H1 (cell line): ENCODE measurements around the gene MOCS3. TPM values are rescaled to one million over a fixed set of nuclear protein-coding genes. Genes with fewer than 3 reads are reported as not detected.

Source experiments
- CTCF ChIA-PET: fragments of 300-600 bp; sonication (Branson Sonifier 250); formaldehyde crosslinking; loops from one replicate; lab custom pipeline; 2021; ENCODE audit not compliant: partially characterized antibody; lab: Charles Lee
- POLR2A ChIA-PET: fragments of 300-600 bp; sonication (Branson Sonifier 250); formaldehyde crosslinking; loops from one replicate; lab custom pipeline; 2021; ENCODE audit warnings: inconsistent platforms; ENCODE audit not compliant: partially characterized antibody; lab: Charles Lee
- DNase-seq, 2 experiments: peaks; one replicate each; pipeline versions ENCODE4 v3.0.0 to v3.0.0-alpha.2; 2010 to 2022; ENCODE audit warnings: low spot score in 2 of 2, low read depth in 1 of 2, mixed read lengths in 1 of 2
- FAIRE-seq: peaks from 2 replicates; lab custom pipeline; 2011; peaks lifted over from hg19 to GRCh38; lab: Jason Lieb, UNC
- H2AFZ ChIP-seq: 2 replicates; pipeline ENCODE4 v1.8.1; 2012; ENCODE audit warnings: low read length, inconsistent platforms
- H2AK5ac ChIP-seq: 2 replicates; pipeline ENCODE4 v1.6.1; 2013; ENCODE audit warnings: low read depth, low read length
- H2BK120ac ChIP-seq: replicated peaks from 2 replicates; pipeline ENCODE3; 2013; ENCODE audit warnings: low read depth, low read length, inconsistent platforms
- H2BK12ac ChIP-seq: 2 replicates; pipeline ENCODE4 v1.6.1; 2013; ENCODE audit warnings: low read depth, low read length
- H2BK15ac ChIP-seq: 2 replicates; pipeline ENCODE4 v1.6.1; 2013; ENCODE audit warnings: low read length
- H2BK20ac ChIP-seq: 2 replicates; pipeline ENCODE4 v1.6.1; 2013; ENCODE audit warnings: low read length
- H2BK5ac ChIP-seq: 2 replicates; pipeline ENCODE4 v1.6.1; 2013; ENCODE audit warnings: low read depth, low read length
- H3K14ac ChIP-seq: 2 replicates; pipeline ENCODE4 v1.6.1; 2013; ENCODE audit warnings: inconsistent platforms; ENCODE audit not compliant: insufficient read length
- H3K18ac ChIP-seq: 2 replicates; pipeline ENCODE4 v1.6.1; 2013; ENCODE audit warnings: low read length; ENCODE audit errors: extremely low read depth
- H3K23ac ChIP-seq: 2 replicates; pipeline ENCODE4 v1.6.1; 2013; ENCODE audit warnings: inconsistent platforms; ENCODE audit not compliant: insufficient read length
- H3K23me2 ChIP-seq: 2 replicates; pipeline ENCODE4 v1.6.1; 2013; ENCODE audit warnings: low read depth, low read length
- H3K27ac ChIP-seq: 2 replicates; pipeline ENCODE4 v1.6.1; 2011; ENCODE audit warnings: low read depth, low read length, inconsistent platforms
- H3K27me3 ChIP-seq, 4 experiments: replicated peaks in 1 of 4; 1 replicate in 1 of 4; 2 replicates in 3 of 4; pipeline versions ENCODE4 v1.6.1 to v1.8.1; 2011 to 2013; ENCODE audit warnings: low read length in 3 of 4, mild to moderate bottlenecking in 3 of 4, inconsistent platforms in 2 of 4, mixed read lengths in 2 of 4, moderate library complexity in 1 of 4; ENCODE audit not compliant: control insufficient read depth in 3 of 4, insufficient read depth in 3 of 4; ENCODE audit errors: extremely low read depth in 1 of 4
- H3K36me3 ChIP-seq, 4 experiments: 2 replicates each; pipeline versions ENCODE4 v1.6.1 to v1.8.1; 2011 to 2013; ENCODE audit warnings: mild to moderate bottlenecking in 4 of 4, low read length in 3 of 4, moderate library complexity in 2 of 4, control low read depth in 1 of 4, inconsistent platforms in 1 of 4; ENCODE audit not compliant: insufficient read depth in 4 of 4, control insufficient read depth in 2 of 4
- H3K4ac ChIP-seq: replicated peaks from 2 replicates; pipeline ENCODE3; 2013; ENCODE audit warnings: low read length, low read depth, mixed read lengths, inconsistent platforms; ENCODE audit not compliant: insufficient read length
- H3K4me1 ChIP-seq, 4 experiments: replicated peaks in 1 of 4; 1 replicate in 1 of 4; 2 replicates in 3 of 4; pipeline versions ENCODE4 v1.6.1 to v1.8.1; 2011 to 2013; ENCODE audit warnings: low read length in 3 of 4, inconsistent platforms in 2 of 4, mixed read lengths in 1 of 4; ENCODE audit not compliant: insufficient read depth in 4 of 4, control insufficient read depth in 3 of 4
- H3K4me2 ChIP-seq, 2 experiments: 2 replicates each; pipeline versions ENCODE4 v1.6.1 to v1.8.1; 2011 to 2013; ENCODE audit warnings: low read depth in 2 of 2, low read length in 2 of 2, control low read depth in 1 of 2, inconsistent platforms in 1 of 2, mild to moderate bottlenecking in 1 of 2; ENCODE audit not compliant: insufficient read depth in 1 of 2
- H3K4me3 ChIP-seq, 4 experiments: fragments of 200-600, 300-600 bp in 1 of 4; sonication (generic), shearing (Covaris generic), sonication (Bioruptor Twin) in 1 of 4; 2 replicates each; pipeline versions ENCODE4 v1.5.1 to v1.8.1; 2011 to 2016; ENCODE audit warnings: low read length in 4 of 4, low read depth in 3 of 4, control low read depth in 2 of 4, inconsistent platforms in 2 of 4, mild to moderate bottlenecking in 2 of 4, mixed read lengths in 1 of 4, moderate library complexity in 1 of 4; ENCODE audit not compliant: insufficient read depth in 2 of 4; ENCODE audit errors: extremely low read depth in 1 of 4
- H3K56ac ChIP-seq: replicated peaks from 2 replicates; pipeline ENCODE3; 2013; ENCODE audit warnings: low read depth, mild to moderate bottlenecking, mixed read lengths, low read length, inconsistent platforms; ENCODE audit not compliant: insufficient read length
- H3K79me1 ChIP-seq: 2 replicates; pipeline ENCODE4 v1.6.1; 2013; ENCODE audit warnings: low read depth, low read length, control low read depth
- H3K79me2 ChIP-seq, 2 experiments: 2 replicates each; pipeline versions ENCODE4 v1.6.1 to v1.8.1; 2012 to 2013; ENCODE audit warnings: low read length in 2 of 2, mild to moderate bottlenecking in 2 of 2, inconsistent platforms in 1 of 2; ENCODE audit not compliant: insufficient read depth in 2 of 2, control insufficient read depth in 1 of 2
- H3K9ac ChIP-seq, 4 experiments: replicated peaks in 1 of 4; 1 replicate in 1 of 4; 2 replicates in 3 of 4; pipeline versions ENCODE4 v1.6.1 to v1.8.1; 2011 to 2013; ENCODE audit warnings: low read depth in 3 of 4, low read length in 3 of 4, control low read depth in 2 of 4, mild to moderate bottlenecking in 2 of 4, moderate library complexity in 2 of 4, inconsistent platforms in 1 of 4; ENCODE audit errors: extremely low read depth in 1 of 4
- H3K9me3 ChIP-seq, 2 experiments: 2 replicates each; pipeline versions ENCODE4 v1.6.1 to v1.8.1; 2012 to 2013; ENCODE audit warnings: mild to moderate bottlenecking in 2 of 2, moderate library complexity in 2 of 2, control low read depth in 1 of 2, inconsistent platforms in 1 of 2, low read depth in 1 of 2, low read length in 1 of 2, mixed read lengths in 1 of 2; ENCODE audit not compliant: insufficient read depth in 2 of 2
- H4K20me1 ChIP-seq, 2 experiments: replicated peaks in 1 of 2; 2 replicates each; pipeline versions ENCODE3 to v1.8.1; 2011 to 2013; ENCODE audit warnings: inconsistent platforms in 2 of 2, low read length in 2 of 2, mild to moderate bottlenecking in 1 of 2; ENCODE audit not compliant: insufficient read depth in 2 of 2, control insufficient read depth in 1 of 2
- H4K5ac ChIP-seq: 2 replicates; pipeline ENCODE4 v1.6.1; 2013; ENCODE audit warnings: low read length, low read depth, mixed read lengths, inconsistent platforms; ENCODE audit not compliant: insufficient read length
- H4K8ac ChIP-seq: 2 replicates; pipeline ENCODE4 v1.8.0; 2013; ENCODE audit warnings: mild to moderate bottlenecking, moderate library complexity, low read length, inconsistent platforms; ENCODE audit not compliant: insufficient read depth; ENCODE audit errors: extremely low read depth
- H4K91ac ChIP-seq: replicated peaks from 2 replicates; pipeline ENCODE3; 2013; ENCODE audit warnings: low read length, mixed read lengths, inconsistent platforms; ENCODE audit not compliant: insufficient read length
- BCL11A ChIP-seq, 2 experiments: IDR thresholded peaks; one replicate each; pipeline ENCODE4 v1.6.1; 2011; ENCODE audit warnings: low read depth in 2 of 2, low read length in 2 of 2, mild to moderate bottlenecking in 2 of 2
- BRCA1 ChIP-seq: IDR thresholded peaks from 2 replicates; pipeline ENCODE4 v1.6.1; 2012; ENCODE audit warnings: low read depth, low read length, improper control_type of control experiment
- CEBPB ChIP-seq: IDR thresholded peaks from 2 replicates; pipeline ENCODE4 v1.6.1; 2012; ENCODE audit warnings: low read depth, low read length
- CREB1 ChIP-seq: IDR thresholded peaks from 2 replicates; pipeline ENCODE4 v1.6.1; 2012; ENCODE audit warnings: inconsistent platforms
- EGR1 ChIP-seq: IDR thresholded peaks from 2 replicates; pipeline ENCODE4 v1.6.1; 2011; ENCODE audit warnings: low read depth, low read length, borderline replicate concordance
- KDM4A ChIP-seq: IDR thresholded peaks from one replicate; pipeline ENCODE4 v1.7.1; 2012; ENCODE audit warnings: low read depth, mild to moderate bottlenecking, moderate library complexity, low read length, inconsistent platforms; ENCODE audit not compliant: severe bottlenecking
- PHF8 ChIP-seq: fragments of 200-600 bp; sonication (generic); conservative IDR thresholded peaks from 2 replicates; pipeline ENCODE4 v1.7.1; 2012; ENCODE audit warnings: low read depth, mild to moderate bottlenecking, inconsistent platforms, low read length, moderate library complexity
- POLR2AphosphoS5 ChIP-seq: IDR thresholded peaks from 2 replicates; pipeline ENCODE4 v1.6.1; 2011; ENCODE audit warnings: low read depth, low read length
- POU5F1 ChIP-seq: IDR thresholded peaks from 2 replicates; pipeline ENCODE4 v1.6.1; 2011; ENCODE audit warnings: low read depth, mild to moderate bottlenecking, low read length, moderate library complexity
- RFX5 ChIP-seq: IDR thresholded peaks from 2 replicates; pipeline ENCODE4 v1.6.1; 2011; ENCODE audit warnings: low read depth, low read length, improper control_type of control experiment, borderline replicate concordance
- SP2 ChIP-seq: IDR thresholded peaks from 2 replicates; pipeline ENCODE4 v1.6.1; 2012; ENCODE audit warnings: mild to moderate bottlenecking, low read length, inconsistent platforms
- SP4 ChIP-seq: IDR thresholded peaks from 2 replicates; pipeline ENCODE4 v1.6.1; 2012; ENCODE audit warnings: low read length, inconsistent platforms
- TAF1 ChIP-seq: IDR thresholded peaks from 2 replicates; pipeline ENCODE4 v1.6.1; 2011; ENCODE audit warnings: mild to moderate bottlenecking, low read depth, low read length
- YY1 ChIP-seq: IDR thresholded peaks from 2 replicates; pipeline ENCODE4 v1.6.1; 2011; ENCODE audit warnings: low read depth, mild to moderate bottlenecking, low read length
- WGBS, 2 experiments: shearing (Covaris generic) in 1 of 2; methylation state at CpG; one replicate each; pipeline versions ENCODE4 v1.1.6 to v1.1.7; 2013 to 2015; ENCODE audit warnings: low lambda C conversion rate in 2 of 2, mixed read lengths in 2 of 2, inconsistent platforms in 1 of 2, low coverage in 1 of 2, missing lambda C conversion rate in 1 of 2; ENCODE audit not compliant: insufficient replicate concordance in 2 of 2, insufficient coverage in 1 of 2, insufficient read length in 1 of 2; ENCODE audit errors: extremely low coverage in 1 of 2, missing lambda C conversion rate in 1 of 2; 5-methylcytosine and 5-hydroxymethylcytosine counted together
- polyA plus RNA-seq, 7 experiments: library from polyadenylated mRNA; depleted of rRNA in 3 of 7; stranded (reverse) in 5 of 7; unstranded in 2 of 7; fragments of >200 nt in 5 of 7; fragments of 200-250 nt in 2 of 7; gene quantifications; 1 replicate in 5 of 7; 2 replicates in 1 of 7; 4 replicates in 1 of 7; pipeline versions ENCODE4 v1.2.1 to v1.2.3, GENCODE V29; 2011 to 2013; ENCODE audit warnings: missing spikeins in 2 of 7, mixed read lengths in 2 of 7
- total RNA-seq: library from RNA; stranded (reverse); fragmentation: NEBNext Ultra II Directional; extraction: Animal tissue kit (Norgen Biotek cat#: 25700); gene quantifications from 2 replicates; pipeline ENCODE4 v1.2.1, GENCODE V29; 2021

The MOCS3 gene
- total and polyA plus RNA-seq, 2 of the 8 experiments (the other 6 are each of a cell fraction or from before 2014, with no cell fraction given): 6.2 to 6.3 TPM

DNA sequence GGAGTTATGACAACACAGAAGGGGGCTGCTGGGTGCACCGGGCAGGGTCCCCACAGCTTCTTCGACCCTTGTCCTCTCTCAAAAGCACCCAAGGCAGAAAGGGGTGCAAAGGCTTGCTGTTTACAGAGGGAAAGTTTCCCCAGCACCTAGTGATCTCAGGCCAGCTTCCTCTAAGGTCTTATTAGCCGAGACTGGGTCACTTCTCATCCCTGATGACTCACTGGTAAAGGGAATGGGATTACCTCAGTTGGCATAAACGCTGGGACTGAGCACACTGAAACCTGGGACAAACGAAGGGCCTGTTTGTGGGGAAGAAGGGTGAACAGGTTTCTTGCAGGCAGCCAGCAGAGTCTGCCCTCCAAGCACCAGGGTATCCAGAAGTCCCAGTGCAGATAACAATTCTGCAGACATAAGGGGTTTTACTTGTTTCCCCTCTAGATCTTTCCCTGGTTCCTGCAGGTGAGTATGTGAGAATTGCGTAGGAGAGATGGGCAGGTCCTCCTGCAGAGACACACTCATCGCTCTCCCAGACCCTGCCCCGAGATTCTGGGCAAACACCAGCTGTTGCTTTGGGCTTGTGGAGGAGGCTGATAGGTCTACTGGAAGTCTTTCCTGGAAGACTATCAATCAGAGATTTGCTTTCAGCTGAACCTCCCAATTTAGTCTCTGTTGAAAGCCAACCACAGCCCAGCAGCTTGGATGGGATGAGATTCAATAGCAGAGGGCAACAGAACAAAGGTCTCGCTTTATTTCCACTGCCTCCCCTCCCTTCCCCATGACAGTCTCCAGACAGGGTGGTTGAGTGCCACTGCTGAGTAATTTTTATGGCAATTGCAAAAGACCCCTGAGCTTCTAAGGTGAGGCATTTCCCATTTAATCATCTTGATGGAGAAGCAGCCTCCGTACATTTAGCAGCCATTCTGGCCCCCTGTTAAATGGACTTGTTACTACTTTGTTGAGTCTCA, 38.6 kb downstream of the MOCS3 start:
- DNase-seq (no peak), FAIRE-seq (no peak)
- 86% methylated on average over 10 of the region's 10 CpGs; no CpG with 5 or more reads in 1 of the 2 experiments for WGBS, 2 experiments
- no peak overlapping the region for H2BK20ac ChIP-seq
- H3K27ac ChIP-seq: no peak overlapping the region
- no peaks in the 10 kb centered on the region for H4K20me1 ChIP-seq
- no peaks in the 10 kb centered on the region for H3K36me3 ChIP-seq
- no peak overlapping the region for H3K4me3 ChIP-seq
- H2AFZ ChIP-seq: no peak overlapping the region
- H3K79me1 ChIP-seq: no peaks in the 10 kb centered on the region
- H3K56ac ChIP-seq: no peak overlapping the region
- no peak overlapping the region for H4K5ac ChIP-seq
- H3K27me3 ChIP-seq: peaks cover 0 to 2% (median 0%) of the 10 kb centered on the region in 4 experiments; a peak in 2 of 7 replicates
- ChIA-PET CTCF (interaction anchor here (0.7 to 14.3 kb wide), 13 partner anchors 9 to 329 kb away, joined by 3 to 245 read pairs (median 4); no protein-coding TSS in a partner anchor), POLR2A (no interaction called here)
- no peaks in the 10 kb centered on the region for H3K23me2 ChIP-seq
- H3K14ac ChIP-seq: no peak overlapping the region
- H3K18ac ChIP-seq: no peak overlapping the region
- no peak overlapping the region for H4K91ac ChIP-seq
- no peak overlapping the region for H3K9ac ChIP-seq
- no peak overlapping the region for H2BK15ac ChIP-seq
- H2BK12ac ChIP-seq: no peak overlapping the region
- no peak overlapping the region for H3K4ac ChIP-seq
- H2BK120ac ChIP-seq: no peak overlapping the region
- no peak overlapping the region for H4K8ac ChIP-seq
- H3K79me2 ChIP-seq: no peaks in the 10 kb centered on the region
- H3K4me1 ChIP-seq: peaks cover 0 to 6% (median 3%) of the 10 kb centered on the region in 4 experiments; a peak in 4 of 7 replicates
- no peak overlapping the region for H2AK5ac ChIP-seq
- no peaks in the 10 kb centered on the region for H3K9me3 ChIP-seq
- no peak overlapping the region for H3K4me2 ChIP-seq
- H3K23ac ChIP-seq: no peak overlapping the region
- H2BK5ac ChIP-seq: no peak overlapping the region
- TF ChIP-seq PHF8 (no peak), BCL11A (IDR thresholded peaks at IDR 0.05; ENCODE audit: low read depth in 2 of 2, low read length in 2 of 2) (no peak), BRCA1 (no peak), SP4 (no peak), KDM4A (no peak), CEBPB (no peak), CREB1 (no peak), POU5F1 (no peak), SP2 (no peak), POLR2AphosphoS5 (no peak), YY1 (no peak), TAF1 (no peak), EGR1 (no peak), RFX5 (no peak)
